Measurements from ENCODE around the gene MYO18B.

The MYO18B gene

GRCh38 chr22:25896592-25896991 lies 154.6 kb downstream of the MYO18B start:
- H3K27me3 ChIP-seq (ENCODE audit: insufficient read depth, poor library complexity, severe bottlenecking): no peaks in the 10 kb centered on the region
- TF ChIP-seq SPI1 (IDR thresholded peaks at IDR 0.05; ENCODE audit: borderline replicate concordance, low read depth): no peak
- no peak for TF ChIP-seq CTCF (IDR thresholded peaks at IDR 0.05; ENCODE audit: insufficient read depth, low read length)
- no peak for TF ChIP-seq REST (IDR thresholded peaks at IDR 0.05; ENCODE audit: insufficient replicate concordance, low read depth)
- no peak for TF ChIP-seq POLR2AphosphoS5 (IDR thresholded peaks at IDR 0.05; ENCODE audit: low read depth)
- TF ChIP-seq GABPA (IDR thresholded peaks at IDR 0.05; ENCODE audit: low read depth): no peak

GRCh38 chr22:25898707-25899365 lies 156.8 kb downstream of the MYO18B start:
- TF ChIP-seq REST (IDR thresholded peaks at IDR 0.05; ENCODE audit: insufficient replicate concordance, low read depth): no peak
- TF ChIP-seq CTCF (IDR thresholded peaks at IDR 0.05; ENCODE audit: insufficient read depth, low read length): peak; percentile 8
- DNase-seq (ENCODE audit: low read depth in 1 of 2, low spot score in 1 of 2): peak; percentile 5 to 6
- Histone ChIP-seq H3K4me3 (replicated peaks; ENCODE audit: insufficient read depth, low read length) (no peak overlapping the region), H3K27me3 (ENCODE audit: insufficient read depth, poor library complexity, severe bottlenecking) (no peaks in the 10 kb centered on the region), H3K27ac (replicated peaks) (no peak overlapping the region)

More at GRCh38 chr22:25896592-25896991, 154.6 kb downstream of the MYO18B start:
- Histone ChIP-seq H3K27ac (replicated peaks) (no peak overlapping the region), H3K4me3 (replicated peaks; ENCODE audit: insufficient read depth, low read length) (no peak overlapping the region)
- DNase-seq (ENCODE audit: low read depth in 1 of 2, low spot score in 1 of 2): no peak

GRCh38 chr22:25899566-25899965 lies 157.6 kb downstream of the MYO18B start:
- no peak overlapping the region for H3K4me3 ChIP-seq (replicated peaks; ENCODE audit: insufficient read depth, low read length)
- no peak for DNase-seq (ENCODE audit: low read depth in 1 of 2, low spot score in 1 of 2)
- H3K27me3 ChIP-seq (ENCODE audit: insufficient read depth, poor library complexity, severe bottlenecking): no peaks in the 10 kb centered on the region
- H3K27ac ChIP-seq (replicated peaks): no peak overlapping the region
- TF ChIP-seq REST (IDR thresholded peaks at IDR 0.05; ENCODE audit: insufficient replicate concordance, low read depth) (no peak), SPI1 (IDR thresholded peaks at IDR 0.05; ENCODE audit: borderline replicate concordance, low read depth) (no peak), GABPA (IDR thresholded peaks at IDR 0.05; ENCODE audit: low read depth) (no peak), CTCF (IDR thresholded peaks at IDR 0.05; ENCODE audit: insufficient read depth, low read length) (no peak), POLR2AphosphoS5 (IDR thresholded peaks at IDR 0.05; ENCODE audit: low read depth) (no peak)
